ENCODE results near the gene ALKBH7. TPM values are rescaled to one million over a fixed set of nuclear protein-coding genes. Genes with fewer than 3 reads are reported as not detected.
"Not testable (repeated sequence)": the region's sequence is repeated elsewhere in the genome, so short reads cannot be mapped to it uniquely, and the experiment has no call there.

ALKBH7 gene
- polyA plus RNA-seq, 4 donors = 98.8 to 238 (median 164) TPM

DNA sequence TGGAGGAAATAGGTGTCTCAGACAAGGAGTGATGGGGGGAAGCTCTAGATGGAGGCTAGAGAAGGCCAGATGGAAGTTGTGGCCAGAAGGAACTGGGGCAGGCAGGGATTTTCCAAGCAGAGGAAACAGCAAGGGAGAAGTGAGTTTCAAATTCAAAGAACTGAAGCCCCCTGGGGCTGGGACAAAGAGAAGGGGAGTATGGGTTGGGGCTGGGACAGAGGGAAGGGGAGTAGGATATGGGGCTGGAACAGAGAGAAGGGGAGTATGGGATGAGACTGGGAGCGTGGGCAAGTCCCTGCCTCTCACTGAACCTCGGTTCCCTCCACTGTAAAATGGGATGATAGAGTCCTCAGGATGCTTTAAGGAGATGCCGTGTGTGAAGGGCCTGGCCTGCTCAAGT, 22.2 kb downstream of the ALKBH7 start:
- H3K4me1 ChIP-seq (ENCODE audit: control insufficient read depth in 3 of 3, insufficient read depth in 2 of 3, low read depth in 1 of 3, low read length in 2 of 3) = peaks cover 0 to 11% (median 0%) of the 10 kb centered on the region in 3 donors
- no peak for FAIRE-seq
- no peaks in the 10 kb centered on the region for H3K27me3 ChIP-seq (ENCODE audit: control insufficient read depth in 3 of 3, insufficient read depth in 3 of 3, low read length in 3 of 3)
- H3K9me3 ChIP-seq (ENCODE audit: control insufficient read depth in 2 of 2, insufficient read depth in 1 of 2, low read depth in 1 of 2, low read length in 1 of 2) = no peaks in the 10 kb centered on the region
- H3K27ac ChIP-seq (ENCODE audit: low read depth in 1 of 3, low read length in 2 of 3) = no peak overlapping the region
- peaks cover 0 to 10% (median 1%) of the 10 kb centered on the region in 3 donors for H3K36me3 ChIP-seq (ENCODE audit: control insufficient read depth in 3 of 3, insufficient read depth in 2 of 3, low read depth in 1 of 3, low read length in 3 of 3)
- 93 to 96% (median 94%) methylated on average over 3 of the region's 3 CpGs for WGBS, 3 donors
- no peak overlapping the region for H3K4me3 ChIP-seq (ENCODE audit: low read depth in 1 of 3, low read length in 3 of 3)
- DNase-seq = no peak

DNA sequence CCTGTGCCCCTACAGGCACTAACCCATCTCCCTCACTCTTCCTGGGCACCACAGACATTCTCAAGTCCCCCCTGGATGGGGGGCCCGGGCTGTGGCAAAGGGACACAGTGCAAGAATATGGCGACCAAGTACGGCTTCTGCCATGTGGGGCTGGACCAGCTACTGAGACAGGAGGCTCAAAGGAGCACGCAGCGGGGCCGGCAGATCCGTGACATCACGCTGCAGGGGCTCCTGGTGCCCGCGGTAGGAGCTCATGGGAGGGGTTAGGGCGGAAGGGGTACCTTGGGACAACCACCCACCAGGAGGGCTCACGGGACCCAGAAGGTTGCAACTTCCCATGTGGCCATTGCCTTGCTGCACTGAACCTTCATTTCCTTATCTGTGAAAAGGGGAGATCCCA, 23.7 kb downstream of the ALKBH7 start:
- peaks cover 0 to 5% (median 0%) of the 10 kb centered on the region in 3 donors for H3K36me3 ChIP-seq (ENCODE audit: control insufficient read depth in 3 of 3, insufficient read depth in 2 of 3, low read depth in 1 of 3, low read length in 3 of 3)
- H3K27me3 ChIP-seq (ENCODE audit: control insufficient read depth in 3 of 3, insufficient read depth in 3 of 3, low read length in 3 of 3) = no peaks in the 10 kb centered on the region
- H3K9me3 ChIP-seq (ENCODE audit: control insufficient read depth in 2 of 2, insufficient read depth in 1 of 2, low read depth in 1 of 2, low read length in 1 of 2) = no peaks in the 10 kb centered on the region
- WGBS, 3 donors = 92 to 97% (median 94%) methylated on average over 12 of the region's 12 CpGs
- H3K27ac ChIP-seq (ENCODE audit: low read depth in 1 of 3, low read length in 2 of 3) = no peak overlapping the region
- DNase-seq = no peak
- H3K4me1 ChIP-seq (ENCODE audit: control insufficient read depth in 3 of 3, insufficient read depth in 2 of 3, low read depth in 1 of 3, low read length in 2 of 3) = peaks cover 0 to 11% (median 0%) of the 10 kb centered on the region in 3 donors
- H3K4me3 ChIP-seq (ENCODE audit: low read depth in 1 of 3, low read length in 3 of 3) = no peak overlapping the region
- no peak for FAIRE-seq

DNA sequence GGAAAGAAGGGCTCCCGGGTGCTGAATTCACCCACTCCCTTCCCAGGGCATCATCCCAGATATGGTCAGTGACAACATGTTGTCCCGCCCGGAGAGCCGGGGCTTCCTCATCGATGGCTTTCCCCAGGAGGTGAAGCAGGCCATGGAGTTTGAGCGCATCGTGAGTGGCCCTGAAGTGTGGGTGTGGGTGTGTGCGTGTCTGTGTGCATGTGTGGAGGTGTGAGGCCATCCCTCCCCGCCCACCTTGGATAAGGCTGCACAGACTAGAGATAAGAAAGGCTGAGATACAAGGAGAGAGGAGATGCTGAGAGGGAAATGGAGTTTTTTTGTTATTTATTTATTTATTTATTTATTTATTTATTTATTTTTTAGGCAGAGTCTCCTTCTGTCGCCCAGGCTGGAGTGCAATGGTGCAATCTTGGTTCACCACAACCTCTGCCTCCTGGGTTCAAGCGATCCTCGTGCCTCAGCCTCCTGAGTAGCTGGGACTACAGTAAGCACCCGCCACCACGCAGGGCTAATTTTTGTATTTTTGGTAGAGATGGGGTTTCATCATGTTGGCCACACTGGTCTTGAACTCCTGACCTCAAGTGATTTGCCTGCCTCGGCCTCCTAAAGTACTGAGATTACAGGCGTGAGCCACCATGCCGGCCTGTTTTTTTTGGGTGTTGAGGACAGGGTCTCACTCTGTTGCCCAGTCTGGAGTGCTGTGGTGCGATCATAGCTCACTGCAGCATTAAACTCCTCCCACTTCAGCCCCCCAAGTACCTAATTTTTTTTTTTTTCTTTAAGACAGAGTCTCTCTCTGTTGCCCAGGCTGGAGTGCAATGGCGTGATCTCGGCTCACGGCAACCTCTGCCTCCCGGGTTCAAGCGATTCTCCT, 27.7 kb downstream of the ALKBH7 start:
- not testable (repeated sequence) for H3K9me3 ChIP-seq (ENCODE audit: control insufficient read depth in 2 of 2, insufficient read depth in 1 of 2, low read depth in 1 of 2, low read length in 1 of 2); H3K36me3 ChIP-seq (ENCODE audit: control insufficient read depth in 3 of 3, insufficient read depth in 2 of 3, low read depth in 1 of 3, low read length in 3 of 3); H3K27me3 ChIP-seq (ENCODE audit: control insufficient read depth in 3 of 3, insufficient read depth in 3 of 3, low read length in 3 of 3); DNase-seq; H3K4me3 ChIP-seq (ENCODE audit: low read depth in 1 of 3, low read length in 3 of 3); FAIRE-seq; H3K27ac ChIP-seq (ENCODE audit: low read depth in 1 of 3, low read length in 2 of 3)
- WGBS, 3 donors = 84 to 89% (median 84%) methylated on average over 23 of the region's 23 CpGs
- H3K4me1 ChIP-seq (ENCODE audit: control insufficient read depth in 3 of 3, insufficient read depth in 2 of 3, low read depth in 1 of 3, low read length in 2 of 3) = peaks cover 0 to 25% (median 0%) of the 10 kb centered on the region in 3 donors

DNA sequence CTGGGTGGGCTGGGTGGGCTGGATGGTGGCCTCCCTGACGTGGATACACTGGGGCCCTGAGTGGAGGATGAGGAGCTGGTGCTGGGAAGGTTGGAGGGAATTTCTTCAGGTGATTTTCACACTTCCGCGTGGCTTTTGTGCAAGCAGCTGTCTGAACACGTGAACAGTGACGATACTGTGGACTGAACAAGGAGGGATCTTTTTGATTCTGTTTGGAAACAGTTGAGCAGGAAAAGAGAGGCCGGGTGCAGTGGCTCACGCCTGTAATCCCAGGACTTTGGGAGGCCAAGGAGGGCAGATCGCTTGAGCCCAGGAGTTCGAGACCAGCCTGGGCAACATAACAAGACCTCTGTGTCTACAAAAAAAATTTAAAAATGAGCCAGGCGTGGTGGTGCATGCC, 29.5 kb downstream of the ALKBH7 start:
- no peak overlapping the region for H3K4me3 ChIP-seq (ENCODE audit: low read depth in 1 of 3, low read length in 3 of 3)
- peak overlapping the region; percentile 62 to 77 (median 72) for H3K27ac ChIP-seq (ENCODE audit: low read depth in 1 of 3, low read length in 2 of 3)
- no peaks in the 10 kb centered on the region for H3K9me3 ChIP-seq (ENCODE audit: control insufficient read depth in 2 of 2, insufficient read depth in 1 of 2, low read depth in 1 of 2, low read length in 1 of 2)
- DNase-seq = peak; percentile 37 to 81
- no peaks in the 10 kb centered on the region for H3K36me3 ChIP-seq (ENCODE audit: control insufficient read depth in 3 of 3, insufficient read depth in 2 of 3, low read depth in 1 of 3, low read length in 3 of 3)
- no peaks in the 10 kb centered on the region for H3K27me3 ChIP-seq (ENCODE audit: control insufficient read depth in 3 of 3, insufficient read depth in 3 of 3, low read length in 3 of 3)
- 25 to 65% (median 45%) methylated on average over 10 of the region's 10 CpGs for WGBS, 3 donors
- peaks cover 0 to 25% (median 0%) of the 10 kb centered on the region in 3 donors for H3K4me1 ChIP-seq (ENCODE audit: control insufficient read depth in 3 of 3, insufficient read depth in 2 of 3, low read depth in 1 of 3, low read length in 2 of 3)
- no peak for FAIRE-seq

DNA sequence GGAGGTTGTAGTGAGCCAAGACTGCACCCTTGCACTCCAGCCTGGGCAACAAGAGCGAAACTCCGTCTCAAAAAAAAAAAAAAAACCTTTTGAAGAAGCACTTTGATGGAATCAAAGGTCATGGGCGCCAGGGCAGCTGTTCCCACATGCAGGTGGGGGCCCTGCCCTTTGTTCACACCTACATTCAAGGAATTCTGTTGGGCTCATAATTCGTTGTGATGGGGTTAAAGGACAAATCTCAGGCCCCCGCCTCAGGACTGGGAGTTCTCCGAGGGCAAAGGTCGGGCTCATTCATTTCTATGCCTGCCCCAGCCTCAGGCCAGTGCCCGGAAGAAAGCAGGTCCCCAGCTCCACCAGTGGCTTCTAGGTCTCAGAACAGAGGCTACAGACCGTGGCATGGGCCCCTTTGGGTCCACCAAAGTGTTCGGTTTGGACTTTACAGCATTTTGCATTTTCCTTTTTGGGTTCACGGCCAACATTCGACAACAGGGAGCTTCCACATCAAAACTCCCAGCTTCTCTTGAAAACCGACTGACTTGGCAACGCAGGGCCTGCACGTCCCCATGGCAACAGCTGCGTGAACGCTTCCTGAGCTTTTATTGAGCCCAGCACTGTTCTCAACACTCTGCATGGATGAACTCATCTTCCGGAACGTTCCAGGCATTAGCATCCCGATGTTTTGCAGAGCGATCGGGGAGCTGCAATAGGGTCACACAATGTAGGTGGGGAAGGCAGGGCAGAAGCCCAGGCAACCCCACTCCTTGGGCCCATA, 30.4 kb downstream of the ALKBH7 start:
- DNase-seq (peak; percentile 94 to 99), FAIRE-seq (peak; percentile 5)
- peak overlapping the region; percentile 62 to 77 (median 72) for H3K27ac ChIP-seq (ENCODE audit: low read depth in 1 of 3, low read length in 2 of 3)
- H3K4me1 ChIP-seq (ENCODE audit: control insufficient read depth in 3 of 3, insufficient read depth in 2 of 3, low read depth in 1 of 3, low read length in 2 of 3) = peaks cover 0 to 25% (median 0%) of the 10 kb centered on the region in 3 donors
- no peaks in the 10 kb centered on the region for H3K36me3 ChIP-seq (ENCODE audit: control insufficient read depth in 3 of 3, insufficient read depth in 2 of 3, low read depth in 1 of 3, low read length in 3 of 3)
- H3K4me3 ChIP-seq (ENCODE audit: low read depth in 1 of 3, low read length in 3 of 3) = peak overlapping the region in 1 of 3 donors; percentile 1
- no peaks in the 10 kb centered on the region for H3K27me3 ChIP-seq (ENCODE audit: control insufficient read depth in 3 of 3, insufficient read depth in 3 of 3, low read length in 3 of 3)
- H3K9me3 ChIP-seq (ENCODE audit: control insufficient read depth in 2 of 2, insufficient read depth in 1 of 2, low read depth in 1 of 2, low read length in 1 of 2) = no peaks in the 10 kb centered on the region
- 16 to 38% (median 35%) methylated on average over 22 of the region's 22 CpGs for WGBS, 3 donors

DNA sequence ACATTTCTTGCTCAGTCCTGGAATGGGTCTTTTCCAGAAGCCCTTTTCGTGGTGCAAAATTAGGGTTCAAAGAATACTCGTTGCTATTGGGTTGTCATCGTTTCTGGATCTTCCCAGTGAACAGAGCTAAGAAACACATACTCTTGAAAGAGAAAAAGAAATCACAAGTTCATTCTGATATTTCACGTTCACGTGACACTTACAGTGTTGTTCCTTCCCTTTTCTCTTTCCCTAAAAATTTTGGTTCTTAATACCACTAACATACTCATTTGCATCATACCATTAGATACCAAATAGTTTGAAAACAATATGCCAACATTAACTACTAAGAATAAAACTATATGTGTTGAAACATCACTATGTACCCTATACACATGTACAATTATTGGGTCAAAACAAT, 33.8 kb downstream of the ALKBH7 start:
- Histone ChIP-seq H3K27me3 (ENCODE audit: control insufficient read depth in 3 of 3, insufficient read depth in 3 of 3, low read length in 3 of 3) (no peaks in the 10 kb centered on the region), H3K4me3 (ENCODE audit: low read depth in 1 of 3, low read length in 3 of 3) (no peak overlapping the region), H3K9me3 (ENCODE audit: control insufficient read depth in 2 of 2, insufficient read depth in 1 of 2, low read depth in 1 of 2, low read length in 1 of 2) (no peaks in the 10 kb centered on the region), H3K36me3 (ENCODE audit: control insufficient read depth in 3 of 3, insufficient read depth in 2 of 3, low read depth in 1 of 3, low read length in 3 of 3) (no peaks in the 10 kb centered on the region), H3K4me1 (ENCODE audit: control insufficient read depth in 3 of 3, insufficient read depth in 2 of 3, low read depth in 1 of 3, low read length in 2 of 3) (peaks cover 0 to 25% (median 0%) of the 10 kb centered on the region in 3 donors), H3K27ac (ENCODE audit: low read depth in 1 of 3, low read length in 2 of 3) (no peak overlapping the region)
- DNase-seq (no peak), FAIRE-seq (peak; percentile 41)
- WGBS, 3 donors = 84 to 91% (median 89%) methylated on average over 5 of the region's 5 CpGs

DNA sequence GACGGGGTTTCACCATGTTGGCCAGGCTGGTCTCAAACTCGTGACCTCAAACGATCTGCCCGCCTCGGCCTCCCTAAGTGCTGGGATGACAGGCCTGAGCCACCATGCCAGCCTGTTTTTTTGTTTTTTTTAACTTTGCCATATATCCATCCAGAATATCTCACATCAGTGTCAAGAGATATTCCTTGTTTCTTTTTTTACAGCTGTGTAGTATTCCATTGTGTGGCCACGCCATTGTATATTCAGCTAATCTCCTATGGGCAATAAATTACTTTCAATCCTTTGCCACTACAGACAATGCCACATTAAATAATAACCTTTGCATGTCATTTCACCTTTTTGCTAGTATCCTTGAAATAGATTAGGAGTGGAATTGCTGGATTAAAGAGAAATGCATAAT, 36.8 kb downstream of the ALKBH7 start:
- no peak for FAIRE-seq
- Histone ChIP-seq H3K4me3 (ENCODE audit: low read depth in 1 of 3, low read length in 3 of 3) (no peak overlapping the region), H3K27me3 (ENCODE audit: control insufficient read depth in 3 of 3, insufficient read depth in 3 of 3, low read length in 3 of 3) (no peaks in the 10 kb centered on the region), H3K9me3 (ENCODE audit: control insufficient read depth in 2 of 2, insufficient read depth in 1 of 2, low read depth in 1 of 2, low read length in 1 of 2) (no peaks in the 10 kb centered on the region), H3K4me1 (ENCODE audit: control insufficient read depth in 3 of 3, insufficient read depth in 2 of 3, low read depth in 1 of 3, low read length in 2 of 3) (peaks cover 0 to 18% (median 0%) of the 10 kb centered on the region in 3 donors), H3K36me3 (ENCODE audit: control insufficient read depth in 3 of 3, insufficient read depth in 2 of 3, low read depth in 1 of 3, low read length in 3 of 3) (peaks cover 0 to 18% (median 4%) of the 10 kb centered on the region in 3 donors), H3K27ac (ENCODE audit: low read depth in 1 of 3, low read length in 2 of 3) (no peak overlapping the region)
- 89 to 96% (median 90%) methylated on average over 6 of the region's 6 CpGs for WGBS, 3 donors
- DNase-seq = no peak

DNA sequence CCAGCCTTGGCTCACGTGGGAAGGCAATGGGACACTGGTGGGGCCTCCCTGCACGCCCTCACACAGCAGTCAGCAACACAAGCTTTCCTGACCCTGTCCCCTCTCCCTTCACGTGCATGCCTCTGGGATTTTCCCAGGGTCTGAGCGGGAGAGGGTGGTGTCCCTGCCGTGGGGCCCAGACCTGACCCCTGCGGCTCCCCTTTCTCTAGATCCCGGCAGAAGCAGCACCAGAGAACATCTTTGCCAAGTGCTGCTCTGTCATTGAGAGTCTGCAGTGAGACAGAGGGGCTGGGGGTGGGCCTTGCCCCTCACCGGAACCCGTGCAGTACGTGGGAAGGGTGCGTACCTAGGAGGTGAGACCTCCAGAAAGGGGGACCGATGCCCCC, 39.5 kb downstream of the ALKBH7 start:
- Histone ChIP-seq H3K4me3 (ENCODE audit: low read depth in 1 of 3, low read length in 3 of 3) (no peak overlapping the region), H3K27me3 (ENCODE audit: control insufficient read depth in 3 of 3, insufficient read depth in 3 of 3, low read length in 3 of 3) (no peaks in the 10 kb centered on the region), H3K36me3 (ENCODE audit: control insufficient read depth in 3 of 3, insufficient read depth in 2 of 3, low read depth in 1 of 3, low read length in 3 of 3) (peaks cover 14 to 44% (median 19%) of the 10 kb centered on the region in 3 donors), H3K4me1 (ENCODE audit: control insufficient read depth in 3 of 3, insufficient read depth in 2 of 3, low read depth in 1 of 3, low read length in 2 of 3) (peaks cover 0 to 15% (median 0%) of the 10 kb centered on the region in 3 donors), H3K9me3 (ENCODE audit: control insufficient read depth in 2 of 2, insufficient read depth in 1 of 2, low read depth in 1 of 2, low read length in 1 of 2) (no peaks in the 10 kb centered on the region), H3K27ac (ENCODE audit: low read depth in 1 of 3, low read length in 2 of 3) (peak overlapping the region in 1 of 3 donors; percentile 62)
- DNase-seq (peak in 1 of 2 donors; percentile 29), FAIRE-seq (no peak)
- 54 to 76% (median 64%) methylated on average over 12 of the region's 12 CpGs for WGBS, 3 donors

Data from small intestine (tissue), 7 donors.